ENCODE measurements around the gene ZNF423.
"Not testable (repeated sequence)": the region's sequence is repeated elsewhere in the genome, so short reads cannot be mapped to it uniquely, and the experiment has no call there.

Gene ZNF423

DNA sequence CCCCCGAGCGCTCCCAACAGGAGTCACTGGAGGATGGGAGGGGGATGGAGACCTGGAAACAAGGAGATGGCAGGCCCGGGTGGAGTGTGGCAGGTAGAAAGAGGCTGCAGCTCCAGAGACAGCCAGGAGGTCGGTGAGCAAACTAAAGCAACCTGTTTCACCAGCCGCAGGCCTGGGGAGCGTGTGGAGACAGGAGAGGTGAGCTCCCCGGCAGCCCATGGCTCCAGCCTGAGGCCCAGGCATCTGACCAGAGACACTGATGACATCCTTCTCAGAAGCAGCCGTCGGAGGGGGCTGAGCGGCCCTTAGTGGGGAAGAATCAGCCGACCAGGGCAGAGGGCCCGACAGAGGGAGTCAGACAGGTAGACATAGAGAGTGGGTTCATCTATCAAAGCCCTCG is 165.1 kb downstream of the ZNF423 start:
- DNase-seq = no peak

DNA sequence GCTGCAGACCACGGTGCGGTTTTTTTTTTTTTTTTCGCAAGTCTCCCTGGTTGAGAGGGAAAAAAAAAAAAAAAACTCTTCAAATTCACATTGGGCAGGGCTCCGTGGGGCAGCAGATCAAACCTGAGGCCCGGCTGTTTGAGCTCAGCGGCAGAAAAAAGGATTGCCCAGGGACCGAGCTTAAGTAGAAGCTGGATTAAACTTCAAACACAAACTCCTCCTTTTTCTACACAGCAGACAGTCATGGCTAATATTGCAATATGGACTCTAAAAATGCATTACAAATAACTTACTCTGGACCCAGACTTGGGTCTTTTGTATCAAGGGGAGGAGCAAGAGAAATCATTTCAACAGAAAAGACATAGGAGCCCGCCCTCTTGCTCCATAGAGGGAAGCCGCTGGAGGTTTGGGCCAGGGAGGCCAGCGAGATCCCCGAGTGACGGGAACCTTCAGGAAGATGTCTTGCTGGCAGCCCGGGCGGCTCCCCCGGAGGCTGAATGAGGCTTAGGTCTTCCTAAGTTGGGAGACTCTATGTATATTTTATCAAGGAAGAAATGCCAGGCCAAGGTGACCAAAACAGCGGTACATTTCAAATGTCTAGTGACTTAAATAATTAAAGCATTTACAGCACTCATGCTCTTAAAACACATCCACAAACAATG is 167.7 kb downstream of the ZNF423 start:
- DNase-seq = no peak

DNA sequence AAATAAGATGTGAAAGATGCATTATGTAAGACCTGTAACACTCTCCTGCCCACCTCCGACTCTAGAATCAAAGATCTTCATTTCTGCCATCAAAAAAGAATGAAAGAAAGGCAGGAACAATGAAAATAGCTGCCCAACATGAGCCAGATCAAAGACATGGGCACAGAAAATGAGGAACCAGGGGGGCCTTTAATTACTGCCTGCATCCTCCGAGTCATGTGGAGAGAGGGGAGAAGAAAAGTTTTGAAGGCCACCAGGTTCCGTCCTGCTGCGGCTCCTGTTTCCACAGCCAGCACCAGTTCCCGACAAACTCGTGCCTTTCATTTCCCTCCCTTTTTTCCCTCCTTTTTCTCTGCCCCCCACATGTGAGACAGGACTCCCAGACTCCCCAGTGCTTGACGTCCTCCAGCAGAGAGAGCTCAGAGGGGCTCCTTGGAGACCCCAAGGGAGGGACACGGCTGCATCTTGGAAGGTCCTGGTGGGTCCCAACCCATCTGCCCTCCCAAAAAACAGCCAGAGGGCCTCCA is 168.4 kb downstream of the ZNF423 start:
- no peak for DNase-seq

DNA sequence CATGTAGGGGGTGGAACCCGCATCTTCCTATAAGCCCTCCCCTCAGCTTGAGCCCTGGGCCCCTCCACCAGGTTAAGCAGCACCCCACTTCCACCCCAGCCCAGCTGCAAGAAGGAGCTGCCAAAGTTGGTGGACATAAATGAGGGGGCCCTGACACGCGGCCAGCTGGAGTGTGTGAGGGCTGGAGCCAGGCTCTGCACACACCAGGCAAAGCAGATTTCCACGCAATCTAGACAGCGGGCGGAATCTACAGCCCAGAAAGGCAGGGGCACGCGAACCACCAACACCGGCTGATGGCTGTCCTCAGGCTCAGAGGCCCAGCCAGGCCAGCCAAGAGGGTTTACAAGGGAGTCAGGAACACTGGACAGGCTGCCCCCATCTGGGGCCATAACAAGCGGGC is 171.2 kb downstream of the ZNF423 start:
- DNase-seq = no peak

DNA sequence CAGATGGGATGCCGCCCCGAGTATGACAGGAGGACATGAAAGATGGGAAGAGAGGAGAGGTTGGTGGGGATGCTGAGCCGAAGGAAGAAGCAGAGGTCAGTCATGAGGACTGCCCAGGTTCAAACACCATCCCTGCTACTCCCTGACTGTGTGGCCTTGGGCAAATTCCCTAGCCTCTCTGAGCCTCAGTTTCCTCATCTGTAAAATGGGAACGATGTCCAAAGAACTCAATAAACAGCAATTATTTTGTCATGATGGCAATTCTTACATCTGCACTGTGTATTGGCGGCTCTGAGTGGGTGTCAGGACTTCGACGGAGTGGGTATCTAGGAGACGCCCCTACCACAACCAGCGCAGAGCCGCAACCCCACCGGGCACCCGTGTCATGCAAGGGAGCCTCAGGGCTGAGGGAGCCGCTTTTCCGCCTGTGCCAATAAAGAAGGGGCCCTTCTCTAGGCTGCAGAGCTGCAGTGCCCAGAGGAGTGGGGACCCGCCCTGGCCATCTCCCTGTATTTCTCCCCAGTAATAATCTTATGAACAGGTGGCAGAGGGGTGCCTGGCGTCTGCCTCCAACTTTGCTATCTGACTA is 173.2 kb downstream of the ZNF423 start:
- no peak for DNase-seq

DNA sequence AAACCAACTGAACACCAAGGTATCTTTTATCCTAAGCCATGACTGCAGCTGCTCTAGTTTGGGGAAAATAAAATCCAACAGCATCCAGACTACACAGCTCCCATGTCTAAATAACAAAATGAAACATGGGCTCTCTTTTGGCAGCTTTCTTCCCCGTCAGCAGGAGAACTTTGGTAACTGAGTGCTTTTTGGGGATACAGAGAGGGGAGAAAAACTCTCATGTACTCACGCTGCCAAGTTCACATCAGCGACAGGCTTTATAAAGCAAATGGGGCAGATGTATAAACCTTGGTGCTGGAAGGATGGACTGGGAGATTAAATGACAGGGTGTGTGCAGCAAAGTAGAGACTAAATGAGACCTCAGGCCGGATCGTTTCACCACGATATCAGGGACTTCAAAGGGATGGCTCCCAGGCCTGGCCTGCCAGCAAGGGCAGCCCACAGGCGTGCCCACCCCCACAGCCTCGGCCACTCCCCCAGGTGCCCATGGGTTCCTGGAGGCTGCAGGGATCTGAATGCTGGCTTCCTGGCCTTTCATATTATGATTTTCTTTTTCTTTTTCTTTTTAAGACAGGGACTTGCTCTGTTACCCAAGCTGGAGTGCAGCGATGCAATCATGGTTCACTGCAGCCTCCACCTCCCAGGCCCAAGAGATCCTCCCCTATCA is 174.6 kb downstream of the ZNF423 start:
- DNase-seq = no peak

DNA sequence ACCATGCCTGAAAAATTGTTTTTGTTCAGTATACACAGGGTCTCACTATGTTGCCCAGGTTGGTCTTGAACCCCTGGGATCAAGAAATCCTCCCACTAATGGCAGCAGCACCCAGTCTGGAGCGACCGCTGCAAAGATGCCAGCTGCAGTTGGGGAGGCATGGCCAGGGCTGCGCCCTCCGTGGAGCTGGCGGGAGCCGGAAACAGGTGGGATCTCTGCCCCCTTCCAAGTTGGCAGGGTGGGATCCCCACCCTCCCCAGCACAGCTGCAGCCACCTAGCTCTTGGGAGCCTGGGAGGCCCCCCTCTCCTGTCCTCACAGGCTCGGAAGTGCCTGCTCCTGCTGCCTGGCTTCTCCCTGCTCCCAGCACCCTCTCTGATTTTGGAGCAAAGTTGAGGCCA is 176.8 kb downstream of the ZNF423 start:
- no peak for DNase-seq

DNA sequence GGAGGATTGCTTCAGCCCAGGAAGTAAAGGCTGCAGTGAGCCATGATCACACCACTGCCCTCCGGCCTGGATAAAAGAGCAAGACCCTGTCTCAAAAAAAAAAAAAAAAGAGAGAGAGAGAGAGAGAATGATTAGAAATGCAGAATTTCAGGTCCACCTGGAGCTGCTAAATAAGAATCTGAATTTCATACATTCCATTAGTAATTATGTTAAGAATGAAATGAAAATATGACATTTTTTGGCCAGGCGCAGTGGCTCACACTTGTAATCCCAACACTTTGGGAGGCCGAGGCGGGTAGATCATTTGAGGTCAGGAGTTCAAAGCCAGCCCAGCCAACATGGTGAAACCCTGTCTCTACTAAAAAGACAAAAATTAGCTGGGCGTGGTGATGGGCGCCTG is 178.3 kb downstream of the ZNF423 start:
- DNase-seq = not testable (repeated sequence)

DNA sequence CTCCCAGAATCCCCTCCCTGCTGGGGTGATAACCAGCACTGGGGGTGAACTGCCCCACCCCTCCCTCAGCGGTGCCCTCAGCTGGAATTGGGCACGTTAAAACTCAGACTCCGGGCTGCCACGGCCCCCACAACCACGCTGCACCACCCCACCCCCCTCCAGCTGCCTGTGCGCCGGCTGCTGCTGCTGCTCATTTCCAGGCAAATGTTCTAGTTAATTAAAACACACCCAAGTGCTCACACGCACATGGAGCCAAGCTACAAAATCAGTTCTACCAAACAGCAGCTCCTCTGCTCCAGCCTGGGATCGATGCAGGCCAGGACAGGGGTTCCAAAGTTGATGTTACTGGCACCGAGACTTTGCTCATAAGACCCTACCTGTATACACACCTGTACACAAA is 180.5 kb downstream of the ZNF423 start:
- DNase-seq = no peak

DNA sequence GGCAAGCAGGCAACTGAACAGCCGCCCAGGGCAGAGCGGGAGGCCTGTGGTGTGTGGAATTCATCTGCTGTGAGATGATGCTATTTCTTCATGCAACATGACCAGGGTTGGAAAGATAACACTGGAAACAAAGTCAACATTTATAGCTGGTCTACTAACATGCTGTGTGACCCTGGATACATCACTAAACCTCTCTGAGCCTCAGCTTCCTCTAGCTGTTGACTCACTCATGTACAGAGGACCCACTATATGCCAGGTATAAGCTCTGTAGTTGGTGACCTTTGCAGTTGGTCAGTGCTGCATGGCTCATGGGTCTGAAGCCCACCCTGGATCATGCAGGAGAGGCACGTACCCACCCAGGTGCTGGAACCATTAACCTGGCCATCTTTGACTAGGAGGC is 180.9 kb downstream of the ZNF423 start:
- DNase-seq = no peak

DNA sequence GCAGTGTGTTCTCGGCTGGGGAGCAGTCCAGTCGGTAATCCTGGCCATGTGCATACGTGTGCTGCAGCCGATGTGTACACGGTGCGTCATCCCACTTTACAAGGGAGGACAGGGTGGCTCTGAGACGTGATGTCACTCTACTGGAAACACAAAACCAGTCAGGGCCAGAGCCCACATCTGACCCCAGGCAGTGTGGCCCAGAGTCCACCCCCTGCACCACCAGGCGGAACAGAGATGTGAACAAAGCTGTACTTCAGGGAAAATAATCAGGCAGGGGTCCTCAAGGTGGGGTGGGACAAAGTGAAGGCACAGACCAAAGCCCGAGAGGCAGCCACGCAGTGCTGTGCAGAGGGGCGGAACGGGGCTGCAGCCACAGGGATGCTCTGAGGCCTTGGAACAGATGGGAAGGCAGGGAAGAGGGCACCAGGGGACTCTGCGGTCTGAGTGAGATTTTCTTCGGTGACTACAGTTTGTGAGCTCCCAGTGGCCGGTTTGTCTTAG is 181.5 kb downstream of the ZNF423 start:
- no peak for DNase-seq

DNA sequence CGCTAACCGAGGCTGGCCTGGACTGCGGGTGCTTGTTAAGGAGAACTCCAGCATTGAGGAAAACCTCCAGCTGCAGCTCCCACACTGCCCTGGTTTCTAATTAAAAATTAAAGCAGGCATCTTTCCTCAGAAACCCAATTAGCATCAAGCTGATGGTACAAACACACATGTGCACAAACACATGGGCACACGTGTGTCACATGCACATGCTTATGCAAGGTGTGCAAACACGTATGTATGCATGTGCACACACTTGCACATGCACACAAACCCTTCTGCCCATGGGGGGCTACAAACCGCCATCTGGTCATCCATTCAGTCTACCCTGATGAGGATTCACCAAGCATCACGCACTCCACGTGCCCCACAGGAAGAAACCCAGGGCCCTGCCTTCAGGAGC is 182.5 kb downstream of the ZNF423 start:
- no peak for DNase-seq

DNA sequence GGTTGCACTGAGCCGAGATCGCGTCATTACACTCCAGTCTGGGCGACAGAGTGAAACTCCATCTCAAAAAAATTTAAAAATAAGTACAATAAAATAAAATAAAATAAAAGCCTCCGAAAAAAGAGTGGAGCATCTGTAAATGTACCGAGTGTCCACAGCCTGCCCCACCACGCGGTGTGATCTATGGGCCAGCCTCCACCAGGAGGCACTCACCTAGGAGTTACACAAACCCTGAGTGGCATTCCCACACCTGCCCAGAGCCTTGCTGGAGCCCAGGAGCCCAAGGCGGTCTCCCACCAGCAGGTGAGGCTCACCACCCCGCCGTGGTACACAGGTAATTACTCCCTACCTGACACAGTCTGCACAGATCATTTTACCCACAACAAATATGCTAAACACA is 183.2 kb downstream of the ZNF423 start:
- DNase-seq = no peak

DNA sequence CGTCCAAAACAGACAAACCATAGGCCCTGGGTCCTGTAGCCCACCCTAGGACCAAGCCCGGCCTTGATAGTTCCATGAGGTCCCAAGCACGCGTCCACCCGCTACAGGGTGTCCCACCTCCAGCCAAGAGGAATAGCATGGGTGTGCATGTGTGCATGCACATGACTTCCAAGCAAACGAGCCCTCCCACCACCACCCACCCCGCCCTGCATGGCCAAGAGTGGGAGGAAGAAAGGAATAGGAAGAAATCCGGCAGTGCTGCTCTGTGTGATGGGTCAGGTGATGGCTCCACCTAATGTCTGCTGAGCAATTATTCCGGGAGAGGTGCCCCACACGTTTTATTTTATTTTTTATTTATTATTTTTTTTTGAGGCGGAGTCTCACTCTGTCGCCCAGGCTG is 184.6 kb downstream of the ZNF423 start:
- DNase-seq = no peak

DNA sequence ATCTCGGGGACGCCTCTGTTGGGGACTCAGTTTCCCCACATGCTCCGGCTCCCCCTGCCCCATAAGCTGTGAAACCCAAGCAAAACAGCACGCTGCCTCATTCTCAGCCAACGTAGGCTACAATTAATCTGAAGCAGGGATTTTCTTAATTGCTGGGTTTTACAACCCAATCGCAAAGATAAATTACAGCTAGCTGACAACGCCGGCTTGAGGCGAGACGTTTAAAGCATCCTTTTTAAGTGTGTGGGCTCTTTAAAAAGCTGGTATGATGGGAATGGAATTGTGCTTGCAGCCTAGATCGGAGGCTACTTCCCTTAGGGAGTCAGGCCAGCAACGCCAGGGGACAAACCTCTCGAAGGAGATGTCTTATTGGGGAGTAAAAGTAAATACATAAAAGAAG is 185.3 kb downstream of the ZNF423 start:
- DNase-seq = no peak

DNA sequence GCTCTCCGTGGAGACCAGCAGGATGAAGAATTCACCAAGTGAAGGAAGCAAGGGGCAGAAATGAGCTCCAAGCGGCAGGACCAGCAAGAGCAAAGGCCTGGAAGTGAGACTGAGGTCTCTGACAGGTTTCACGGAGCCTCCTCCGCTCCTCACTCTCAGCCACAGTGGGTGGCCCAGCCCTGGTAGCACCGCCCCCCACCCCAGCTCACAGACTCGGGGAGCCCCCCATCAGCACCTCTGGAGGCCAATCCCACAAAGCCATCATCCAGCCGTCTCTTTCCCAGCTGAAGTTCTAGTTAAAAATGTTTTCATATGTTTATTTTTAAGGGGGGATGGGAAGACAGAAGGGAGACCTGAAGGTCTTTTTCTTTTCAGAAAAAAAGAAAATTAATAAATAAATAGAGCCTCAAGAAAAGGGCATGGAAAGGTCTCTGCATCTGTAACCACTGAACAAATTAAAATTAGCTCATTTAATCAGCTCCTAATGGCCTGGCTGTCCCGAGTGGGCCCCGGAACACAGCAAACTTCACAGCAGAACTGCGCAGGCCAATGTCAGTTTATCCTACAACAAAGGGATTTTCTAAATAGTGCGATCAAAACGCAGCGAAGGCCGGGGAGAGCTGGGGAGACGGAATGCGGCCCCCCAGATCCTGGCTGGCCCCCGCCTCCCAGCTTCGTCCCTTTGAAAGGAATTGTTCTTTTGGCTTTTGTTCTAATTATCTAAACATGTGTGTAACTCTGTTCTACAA is 190.3 kb downstream of the ZNF423 start:
- DNase-seq = no peak

DNA sequence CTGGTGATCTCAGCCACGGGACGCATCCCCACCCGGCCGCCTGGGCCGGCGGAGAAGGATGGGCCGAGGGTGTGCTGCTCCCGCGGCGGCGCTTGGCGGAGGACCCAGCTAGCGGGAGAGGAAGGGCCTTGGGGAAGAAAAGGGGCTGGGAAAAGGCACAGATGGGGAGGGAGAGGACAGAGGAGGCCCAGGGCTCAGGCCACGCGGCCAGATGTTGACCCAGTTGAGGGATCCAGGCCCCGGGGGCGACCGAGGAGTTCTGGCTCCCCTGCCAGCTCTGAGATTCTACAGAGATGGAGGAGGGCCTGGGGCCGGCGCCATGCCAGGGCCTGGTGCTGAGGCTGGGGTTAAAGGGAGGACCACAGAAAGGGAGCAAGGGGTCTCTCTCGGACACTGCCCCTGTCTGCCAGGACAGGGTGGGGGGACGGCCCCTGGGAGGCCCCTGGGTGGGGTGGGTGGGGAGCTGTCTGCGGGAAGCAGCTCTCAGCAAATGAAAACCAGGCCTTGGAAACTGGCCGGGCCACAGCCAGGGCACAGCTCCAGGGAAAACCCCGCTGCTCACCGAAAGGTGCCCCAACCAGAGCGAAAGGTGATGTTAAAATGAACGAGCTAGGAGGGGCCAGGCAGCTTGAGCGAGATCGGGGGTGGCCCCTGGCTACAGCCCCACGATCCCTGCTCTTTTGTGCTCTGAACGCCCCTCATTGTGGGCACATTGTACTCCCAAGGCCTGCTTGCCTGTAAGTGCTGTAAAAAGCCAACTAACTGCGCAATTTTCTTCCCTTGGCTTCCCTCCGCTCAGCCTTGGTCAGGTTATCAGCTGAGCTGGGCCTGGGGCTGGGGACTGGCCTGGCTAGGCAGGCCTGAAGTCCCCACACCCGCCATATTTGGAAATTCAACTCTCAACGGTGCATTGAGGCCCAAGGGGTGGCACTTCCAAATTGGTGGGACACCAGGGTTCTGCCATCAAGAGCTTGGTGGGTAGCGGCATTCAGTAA is 191.4 kb downstream of the ZNF423 start:
- no peak for DNase-seq

DNA sequence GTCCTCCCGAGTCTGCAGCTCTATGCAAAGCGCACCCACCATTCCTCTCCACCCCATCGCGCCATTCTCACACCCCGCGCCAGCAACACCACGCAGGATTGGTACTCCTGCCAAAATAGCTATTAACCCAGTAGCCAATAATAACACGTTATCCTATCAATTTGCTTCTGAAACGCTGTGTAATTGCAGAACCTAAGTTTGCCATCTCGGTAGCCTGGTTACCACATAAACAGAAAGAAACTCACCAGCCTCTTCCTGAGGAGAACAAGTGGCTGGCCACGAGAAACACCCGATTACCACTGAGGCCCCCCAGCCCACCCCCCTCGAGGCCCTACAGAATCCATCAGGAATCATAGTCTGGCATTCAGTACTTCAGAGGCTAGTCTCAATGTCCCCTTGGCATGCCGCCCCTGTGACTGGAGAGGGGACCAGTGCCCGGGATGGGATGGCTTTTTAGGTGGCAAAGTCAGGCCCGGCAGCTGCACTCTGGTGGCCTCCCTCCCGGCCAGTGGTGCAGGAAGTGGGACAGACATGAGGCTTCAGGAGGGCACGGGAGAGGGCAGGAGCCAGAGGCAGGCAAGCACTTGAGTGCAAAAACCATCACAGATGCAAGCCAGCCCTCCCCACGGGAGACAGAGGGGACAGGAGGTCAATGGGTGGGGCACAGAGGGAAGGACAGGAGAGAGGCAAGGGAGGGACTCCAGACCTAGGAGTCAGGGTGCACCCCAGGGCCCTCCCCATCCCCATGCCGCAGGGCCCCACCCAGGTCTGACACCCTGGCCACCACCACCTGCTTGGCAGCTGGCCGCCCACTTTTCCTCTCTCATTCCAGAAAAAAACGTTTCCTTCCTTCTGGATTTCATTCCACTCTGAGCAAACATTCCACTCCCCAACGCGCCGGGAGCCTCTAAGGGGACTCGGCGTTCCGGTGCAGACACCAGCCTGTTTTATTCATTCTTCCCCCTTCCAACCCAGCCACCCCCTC is 192.5 kb downstream of the ZNF423 start:
- DNase-seq = no peak

DNA sequence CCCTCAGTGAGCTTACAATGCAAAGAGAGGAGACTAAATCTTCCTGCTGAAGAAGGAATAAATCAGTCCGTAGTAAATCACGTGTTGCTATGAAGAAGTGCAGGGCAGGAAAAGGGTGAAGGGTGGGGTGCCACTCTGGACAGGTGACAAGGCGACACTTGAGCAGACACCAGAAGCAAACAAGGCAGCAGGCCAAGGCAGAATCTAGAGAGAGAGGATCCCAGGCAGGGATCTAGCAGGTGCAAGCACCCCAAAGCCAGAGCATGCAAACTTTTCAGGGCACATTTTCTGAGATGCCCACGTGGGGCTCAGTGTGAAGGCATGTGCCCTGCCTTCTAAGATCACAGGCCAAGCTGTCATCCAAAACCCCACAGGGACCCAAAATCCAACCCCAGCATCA is 193.3 kb downstream of the ZNF423 start:
- DNase-seq = no peak

DNA sequence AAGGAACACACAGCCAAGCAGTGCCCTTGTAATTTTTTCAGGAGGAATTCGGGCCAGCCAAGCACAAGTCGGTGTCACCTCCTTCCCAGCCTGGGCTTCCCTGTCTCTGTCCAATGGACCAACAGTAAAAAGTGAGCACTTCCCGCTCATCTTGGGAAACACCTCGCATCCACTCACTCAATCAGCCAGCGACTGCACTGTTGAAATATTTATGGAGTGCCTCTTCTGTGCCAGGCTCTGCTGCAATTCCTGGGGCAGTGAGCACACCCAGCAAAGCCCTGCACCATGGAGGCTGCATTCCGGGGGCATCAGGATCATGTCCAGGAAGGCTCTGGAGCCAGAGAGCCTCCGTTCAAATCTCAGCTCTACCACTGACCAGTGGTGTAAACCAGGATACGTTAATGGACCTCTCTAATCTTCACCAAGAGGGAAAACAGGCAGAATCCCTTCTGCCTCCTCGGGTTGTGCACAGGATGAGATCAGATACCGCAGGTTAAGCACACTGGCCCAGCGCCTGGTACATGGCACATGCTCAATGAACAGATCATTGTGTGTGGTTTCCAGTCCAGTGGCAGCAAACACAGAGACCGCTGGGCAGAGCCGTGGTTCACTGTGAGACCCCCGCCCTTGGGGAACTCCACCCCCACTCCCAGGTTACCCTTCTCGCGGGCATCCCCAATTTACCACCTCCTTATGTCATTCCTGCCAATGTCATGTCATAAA is 194.3 kb downstream of the ZNF423 start:
- DNase-seq = no peak
